AG04450 (cell line): ENCODE data around the gene ITFG1. TPM values are rescaled to one million over a fixed set of nuclear protein-coding genes. Genes with fewer than 3 reads are reported as not detected.

Experiments
- CTCF ChIA-PET: fragments of 300-600, 350-600 bp; formaldehyde crosslinking; extraction: SDS; loops from one replicate; lab custom pipeline; 2022; ENCODE audit warnings: antibody characterized with exemption, inconsistent platforms; lab: Charles Lee
- POLR2A ChIA-PET: fragments of 350-600 bp; formaldehyde crosslinking; extraction: SDS; loops from one replicate; lab custom pipeline; 2021; ENCODE audit warnings: antibody characterized with exemption, inconsistent platforms; lab: Yijun Ruan, JAX
- DNase-seq: peaks from one replicate; pipeline ENCODE4 v3.0.0-alpha.2; 2011; ENCODE audit warnings: low read depth, low spot score
- H3K27ac ChIP-seq: one replicate; pipeline ENCODE4 v1.5.1; 2012; ENCODE audit warnings: low read depth, low read length, control low read depth
- H3K27me3 ChIP-seq: one replicate; pipeline ENCODE4 v1.6.0; 2012; ENCODE audit warnings: low read length; ENCODE audit not compliant: control insufficient read depth, insufficient read depth
- H3K4me3 ChIP-seq: 2 replicates; pipeline ENCODE4 v1.5.1; 2011; ENCODE audit warnings: mild to moderate bottlenecking, low read depth, low read length, control low read depth
- H3K9me3 ChIP-seq: 2 replicates; pipeline ENCODE4 v1.5.1; 2012; ENCODE audit warnings: low read length; ENCODE audit not compliant: control insufficient read depth, insufficient read depth
- polyA plus RNA-seq: library from polyadenylated mRNA; depleted of rRNA; stranded (reverse); fragments of >200 nt; gene quantifications from 2 replicates; pipeline ENCODE4 v1.2.3, GENCODE V29; 2011
- TF ChIP-seq, protein P1 (sequence below): IDR thresholded peaks from 2 replicates; pipeline ENCODE4 v1.5.1; 2011; ENCODE audit warnings: low read depth, low read length, control low read depth, inconsistent platforms

Gene ITFG1
- polyA plus RNA-seq, 1 experiment = 125 TPM

DNA sequence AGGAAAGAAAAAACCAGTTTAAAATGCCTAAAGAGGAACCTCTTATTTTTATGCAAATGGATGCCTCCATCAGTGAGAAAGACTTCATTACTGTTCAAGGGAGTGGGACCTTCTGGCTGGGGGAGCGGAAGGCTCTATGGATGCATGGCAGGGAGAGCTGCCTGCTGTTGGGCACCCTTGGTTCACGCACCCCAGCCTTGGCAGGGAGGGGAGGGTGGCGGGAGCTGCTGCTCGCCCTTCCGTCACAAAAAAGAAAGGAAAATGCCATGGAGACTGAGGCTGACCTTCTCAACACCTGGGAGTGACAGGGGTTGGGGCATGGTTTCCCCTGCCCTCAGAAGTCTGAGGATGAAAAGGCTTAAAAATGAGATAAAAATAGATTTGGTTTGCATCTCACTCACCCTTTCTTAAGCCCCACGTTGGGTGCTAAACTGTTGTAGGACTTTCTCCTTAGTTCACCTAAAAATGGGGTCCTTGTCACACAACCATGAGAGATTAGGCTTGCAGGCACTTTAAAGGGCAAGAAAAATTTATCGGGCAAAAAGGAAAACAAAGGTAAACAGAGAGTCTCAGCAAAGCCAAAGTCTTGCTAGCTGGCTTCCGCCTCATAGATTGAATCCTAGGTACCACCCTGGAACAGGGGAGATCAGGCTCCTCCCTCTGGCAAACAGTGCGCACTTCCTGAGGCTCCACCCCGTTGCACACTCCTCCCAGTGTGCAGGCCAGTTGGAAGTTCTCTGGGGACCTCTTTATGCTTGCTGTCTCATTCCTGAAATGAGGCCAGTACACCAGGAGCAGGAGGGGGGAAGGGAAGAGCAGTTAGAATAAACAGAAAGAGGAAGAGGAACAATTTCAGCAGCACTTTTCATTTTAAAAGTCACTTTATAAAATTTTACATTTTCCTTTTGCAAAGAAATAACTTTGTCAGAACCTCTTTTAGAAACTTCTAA, 31.8 kb upstream of the ITFG1 start:
- POLR2A ChIA-PET = no interaction called here
- no peaks in the 10 kb centered on the region for H3K27me3 ChIP-seq
- DNase-seq = no peak
- TF ChIP-seq, protein P1, sequence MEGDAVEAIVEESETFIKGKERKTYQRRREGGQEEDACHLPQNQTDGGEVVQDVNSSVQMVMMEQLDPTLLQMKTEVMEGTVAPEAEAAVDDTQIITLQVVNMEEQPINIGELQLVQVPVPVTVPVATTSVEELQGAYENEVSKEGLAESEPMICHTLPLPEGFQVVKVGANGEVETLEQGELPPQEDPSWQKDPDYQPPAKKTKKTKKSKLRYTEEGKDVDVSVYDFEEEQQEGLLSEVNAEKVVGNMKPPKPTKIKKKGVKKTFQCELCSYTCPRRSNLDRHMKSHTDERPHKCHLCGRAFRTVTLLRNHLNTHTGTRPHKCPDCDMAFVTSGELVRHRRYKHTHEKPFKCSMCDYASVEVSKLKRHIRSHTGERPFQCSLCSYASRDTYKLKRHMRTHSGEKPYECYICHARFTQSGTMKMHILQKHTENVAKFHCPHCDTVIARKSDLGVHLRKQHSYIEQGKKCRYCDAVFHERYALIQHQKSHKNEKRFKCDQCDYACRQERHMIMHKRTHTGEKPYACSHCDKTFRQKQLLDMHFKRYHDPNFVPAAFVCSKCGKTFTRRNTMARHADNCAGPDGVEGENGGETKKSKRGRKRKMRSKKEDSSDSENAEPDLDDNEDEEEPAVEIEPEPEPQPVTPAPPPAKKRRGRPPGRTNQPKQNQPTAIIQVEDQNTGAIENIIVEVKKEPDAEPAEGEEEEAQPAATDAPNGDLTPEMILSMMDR = no peak
- H3K9me3 ChIP-seq = peaks cover 5% of the 10 kb centered on the region
- CTCF ChIA-PET = interaction anchor here (0.5 to 1.1 kb wide), 2 partner anchors 31 to 38 kb away, joined by 3 to 4 read pairs; partner anchors contain the start of gene PHKB
- no peak overlapping the region for H3K4me3 ChIP-seq
- no peak overlapping the region for H3K27ac ChIP-seq

DNA sequence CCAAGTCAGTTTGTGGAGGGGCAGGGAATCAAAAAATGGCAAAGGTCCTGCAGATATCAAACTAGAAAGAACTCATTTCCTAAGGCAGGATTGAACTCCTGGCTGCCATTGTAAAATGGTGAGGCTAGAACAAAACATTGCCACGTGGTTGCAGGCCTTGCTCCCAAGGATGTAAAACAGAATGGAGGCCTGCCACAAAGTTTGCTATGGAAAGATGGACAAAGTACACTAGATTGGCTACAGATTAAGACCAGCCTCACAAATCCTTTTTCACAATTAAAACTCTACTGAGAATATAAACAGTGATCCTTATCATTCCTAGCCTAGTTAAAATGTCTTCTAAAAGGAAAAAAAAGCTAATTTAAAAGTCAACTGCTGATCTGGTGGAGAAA, 31.2 kb upstream of the ITFG1 start:
- no peak for DNase-seq
- H3K27me3 ChIP-seq = no peaks in the 10 kb centered on the region
- H3K4me3 ChIP-seq = no peak overlapping the region
- H3K9me3 ChIP-seq = peaks cover 5% of the 10 kb centered on the region
- POLR2A ChIA-PET = no interaction called here
- CTCF ChIA-PET = interaction anchor here (1.1 kb wide), 1 partner anchor 31 kb away, joined by 3 read pairs; the partner anchor contains the start of gene PHKB
- H3K27ac ChIP-seq = no peak overlapping the region
- TF ChIP-seq, protein P1 = no peak

DNA sequence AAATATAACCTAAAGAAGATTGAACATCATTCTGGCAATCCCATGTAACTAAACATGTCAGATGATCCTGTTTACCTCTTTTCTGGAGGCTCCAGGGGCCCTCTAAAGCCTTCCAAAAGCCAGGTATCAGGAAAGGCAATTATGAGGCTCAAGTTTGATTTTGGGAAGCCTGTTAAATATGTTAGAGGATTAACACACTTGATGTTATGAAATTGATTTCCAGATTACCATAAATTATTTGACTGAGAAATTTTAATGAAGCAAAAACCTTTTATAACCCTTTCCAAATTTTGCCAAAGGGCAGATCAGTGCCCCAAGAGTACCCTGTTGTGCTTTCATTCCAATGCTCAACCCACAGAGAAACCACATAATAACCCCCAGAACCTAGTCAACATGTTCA, 29.6 kb upstream of the ITFG1 start:
- TF ChIP-seq, protein P1 = no peak
- POLR2A ChIA-PET = no interaction called here
- H3K27ac ChIP-seq = no peak overlapping the region

DNA sequence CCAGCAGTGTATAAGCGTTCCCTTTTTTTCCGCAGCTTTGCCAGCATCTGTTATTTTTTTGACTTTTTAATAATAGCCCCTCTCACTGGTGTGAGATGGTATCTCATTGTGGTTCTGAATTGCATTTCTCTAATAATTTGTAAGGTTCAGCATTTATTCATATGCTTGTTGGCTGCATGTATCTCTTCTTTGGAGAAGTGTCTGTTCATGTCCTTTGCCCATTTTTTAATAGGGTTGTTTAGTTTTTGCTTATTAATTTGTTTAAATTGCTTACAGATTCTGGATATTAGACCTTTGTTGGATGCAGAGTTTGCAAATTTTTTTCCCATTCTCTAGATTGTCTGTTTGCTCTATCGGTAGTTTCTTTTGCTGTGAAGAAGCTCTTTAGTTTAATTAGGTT, 27.2 kb upstream of the ITFG1 start:
- CTCF ChIA-PET = no interaction called here
- Histone ChIP-seq H3K9me3 (peaks cover 5% of the 10 kb centered on the region), H3K27ac (no peak overlapping the region), H3K27me3 (no peaks in the 10 kb centered on the region), H3K4me3 (no peak overlapping the region)
- TF ChIP-seq, protein P1 = no peak
- POLR2A ChIA-PET = no interaction called here
- DNase-seq = no peak

More for the DNA sequence above, 29.6 kb upstream of the ITFG1 start:
- DNase-seq = no peak
- no peaks in the 10 kb centered on the region for H3K27me3 ChIP-seq
- CTCF ChIA-PET = interaction anchor here (1.1 kb wide), 1 partner anchor 348 kb away, joined by 3 read pairs; no protein-coding TSS in a partner anchor
- H3K4me3 ChIP-seq = no peak overlapping the region
- peaks cover 5% of the 10 kb centered on the region for H3K9me3 ChIP-seq

DNA sequence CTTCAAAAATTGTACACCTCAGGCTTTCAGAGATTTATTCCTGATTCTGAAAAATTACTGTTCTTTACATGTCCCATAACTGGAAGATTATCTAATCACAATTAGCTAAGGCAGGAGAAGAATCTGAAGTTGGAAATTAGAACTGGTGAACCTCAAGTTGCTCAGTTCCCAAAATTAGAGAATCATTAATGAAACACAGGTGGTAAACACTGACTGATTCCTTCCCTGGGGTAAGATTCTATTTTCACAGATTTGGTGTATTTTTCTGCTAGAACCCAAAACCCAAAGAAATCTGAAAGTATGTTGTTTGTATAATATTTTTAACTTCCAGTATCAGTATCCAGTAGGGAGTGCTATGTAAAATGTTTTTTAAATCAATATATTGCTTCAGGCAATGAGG, 26.0 kb upstream of the ITFG1 start:
- TF ChIP-seq, protein P1 = no peak
- no peak overlapping the region for H3K27ac ChIP-seq
- H3K4me3 ChIP-seq = no peak overlapping the region
- H3K27me3 ChIP-seq = no peaks in the 10 kb centered on the region
- H3K9me3 ChIP-seq = no peaks in the 10 kb centered on the region; the same call in 1 of the 2 replicates
- no peak for DNase-seq
- CTCF ChIA-PET = no interaction called here
- POLR2A ChIA-PET = no interaction called here
